ENCODE data around the gene FAM171A1. TPM values are rescaled to one million over a fixed set of nuclear protein-coding genes. Genes with fewer than 3 reads are reported as not detected.

The FAM171A1 gene
- total RNA-seq, 1 donor from 2014 or later, result 86.1 TPM

GRCh38 chr10:15220445-15220844, 150.6 kb downstream of the FAM171A1 start:
- TF ChIP-seq CTCF (IDR thresholded peaks at IDR 0.05; ENCODE audit: unreplicated experiment), result no peak
- H3K4me3 Mint-ChIP-seq (ENCODE audit: low read depth), result no peak overlapping the region
- H3K27me3 Mint-ChIP-seq, result no peaks in the 10 kb centered on the region

GRCh38 chr10:15216700-15217099, 154.4 kb downstream of the FAM171A1 start:
- Mint-ChIP-seq H3K4me1 (ENCODE audit: low read depth) (no peaks in the 10 kb centered on the region), H3K36me3 (ENCODE audit: insufficient read depth) (peaks cover 34% of the 10 kb centered on the region), H3K4me3 (ENCODE audit: low read depth) (no peak overlapping the region), H3K27me3 (no peaks in the 10 kb centered on the region), H3K27ac (no peak overlapping the region), H3K9me3 (ENCODE audit: low read depth) (no peaks in the 10 kb centered on the region)
- no peak for TF ChIP-seq CTCF (IDR thresholded peaks at IDR 0.05; ENCODE audit: unreplicated experiment)
- no peak for DNase-seq (ENCODE audit: low spot score, unreplicated experiment)

More at GRCh38 chr10:15220445-15220844, 150.6 kb downstream of the FAM171A1 start:
- no peak for DNase-seq (ENCODE audit: low spot score, unreplicated experiment)
- no peaks in the 10 kb centered on the region for H3K4me1 Mint-ChIP-seq (ENCODE audit: low read depth)
- peaks cover 21% of the 10 kb centered on the region for H3K36me3 Mint-ChIP-seq (ENCODE audit: insufficient read depth)
- no peaks in the 10 kb centered on the region for H3K9me3 Mint-ChIP-seq (ENCODE audit: low read depth)
- H3K27ac Mint-ChIP-seq, result no peak overlapping the region

GRCh38 chr10:15214237-15214636, 156.9 kb downstream of the FAM171A1 start:
- no peak for DNase-seq (ENCODE audit: low spot score, unreplicated experiment)
- no peaks in the 10 kb centered on the region for H3K27me3 Mint-ChIP-seq
- no peak overlapping the region for H3K27ac Mint-ChIP-seq
- no peaks in the 10 kb centered on the region for H3K4me1 Mint-ChIP-seq (ENCODE audit: low read depth)
- H3K4me3 Mint-ChIP-seq (ENCODE audit: low read depth), result no peak overlapping the region
- no peak for TF ChIP-seq CTCF (IDR thresholded peaks at IDR 0.05; ENCODE audit: unreplicated experiment)
- H3K36me3 Mint-ChIP-seq (ENCODE audit: insufficient read depth), result peaks cover 37% of the 10 kb centered on the region
- H3K9me3 Mint-ChIP-seq (ENCODE audit: low read depth), result no peaks in the 10 kb centered on the region

- Mint-ChIP-seq H3K27me3 (no peaks in the 10 kb centered on the region), H3K27ac (no peak overlapping the region), H3K9me3 (ENCODE audit: low read depth) (no peaks in the 10 kb centered on the region), H3K36me3 (ENCODE audit: insufficient read depth) (peaks cover 35% of the 10 kb centered on the region), H3K4me3 (ENCODE audit: low read depth) (no peak overlapping the region), H3K4me1 (ENCODE audit: low read depth) (no peaks in the 10 kb centered on the region)
- no peak for TF ChIP-seq CTCF (IDR thresholded peaks at IDR 0.05; ENCODE audit: unreplicated experiment)
- no peak for DNase-seq (ENCODE audit: low spot score, unreplicated experiment)
Observed at GRCh38 chr10:15213461-15213861, 157.6 kb downstream of the FAM171A1 start.

GRCh38 chr10:15211464-15211979, 159.6 kb downstream of the FAM171A1 start:
- no peak overlapping the region for H3K27ac Mint-ChIP-seq
- H3K4me1 Mint-ChIP-seq (ENCODE audit: low read depth), result no peaks in the 10 kb centered on the region
- peaks cover 35% of the 10 kb centered on the region for H3K36me3 Mint-ChIP-seq (ENCODE audit: insufficient read depth)
- H3K9me3 Mint-ChIP-seq (ENCODE audit: low read depth), result no peaks in the 10 kb centered on the region
- TF ChIP-seq CTCF (IDR thresholded peaks at IDR 0.05; ENCODE audit: unreplicated experiment), result no peak
- DNase-seq (ENCODE audit: low spot score, unreplicated experiment), result no peak
- no peaks in the 10 kb centered on the region for H3K27me3 Mint-ChIP-seq
- H3K4me3 Mint-ChIP-seq (ENCODE audit: low read depth), result no peak overlapping the region
